BJ (cell line): ENCODE measurements around the gene MGAT4C. TPM values are rescaled to one million over a fixed set of nuclear protein-coding genes. Genes with fewer than 3 reads are reported as not detected.

Source experiments
- CTCF ChIA-PET: fragments of 350-600 bp; formaldehyde crosslinking; extraction: SDS; loops from one replicate; lab custom pipeline; 2021; ENCODE audit warnings: antibody characterized with exemption, inconsistent platforms; lab: Yijun Ruan, JAX
- POLR2A ChIA-PET: fragments of 300-600 bp; sonication (Branson Sonifier 250); formaldehyde crosslinking; extraction: SDS; loops from one replicate; lab custom pipeline; 2021; ENCODE audit warnings: antibody characterized with exemption; lab: Charles Lee
- DNase-seq: peaks from one replicate; pipeline ENCODE4 v3.0.0-alpha.2; 2011; ENCODE audit warnings: low read depth
- H3K27me3 ChIP-seq: 2 replicates; pipeline ENCODE4 v1.6.0; 2011; ENCODE audit warnings: low read length; ENCODE audit not compliant: control insufficient read depth, insufficient read depth
- H3K36me3 ChIP-seq: 2 replicates; pipeline ENCODE4 v1.5.1; 2011; ENCODE audit warnings: low read length; ENCODE audit not compliant: control insufficient read depth, insufficient read depth
- H3K4me3 ChIP-seq: 2 replicates; pipeline ENCODE4 v1.5.1; 2011; ENCODE audit warnings: low read depth, mild to moderate bottlenecking, control low read depth, low read length
- polyA plus RNA-seq: library from polyadenylated mRNA; depleted of rRNA; stranded (reverse); fragments of >200 nt; gene quantifications from 2 replicates; pipeline ENCODE4 v1.2.3, GENCODE V29; 2011
- TF ChIP-seq, protein P1 (sequence below): IDR thresholded peaks from 2 replicates; pipeline ENCODE4 v1.5.1; 2011; ENCODE audit warnings: low read depth, mild to moderate bottlenecking, control low read depth, inconsistent platforms, low read length, moderate library complexity; ENCODE audit not compliant: insufficient read depth

The MGAT4C gene
- polyA plus RNA-seq, 1 experiment: not detected

DNA sequence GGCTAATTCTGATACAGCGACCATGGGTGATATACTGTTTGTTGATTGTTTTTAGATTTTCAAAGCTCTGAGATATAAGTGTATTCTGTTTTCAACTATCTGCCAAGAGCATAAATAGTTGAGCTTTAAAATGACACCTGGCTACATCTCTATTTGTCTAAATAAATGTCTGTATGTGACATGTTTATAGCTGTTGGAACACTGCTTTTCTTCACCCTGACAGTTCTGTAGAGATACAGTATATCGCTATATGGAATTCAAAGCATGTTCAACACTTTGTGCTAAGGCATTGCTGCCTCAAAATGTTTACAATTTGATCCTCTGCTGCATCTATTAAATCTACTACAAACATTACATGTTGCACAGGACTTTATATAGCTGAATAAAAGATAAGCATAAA is 27.4 kb upstream of the MGAT4C start:
- POLR2A ChIA-PET: no interaction called here
- Histone ChIP-seq H3K4me3 (no peak overlapping the region), H3K27me3 (no peaks in the 10 kb centered on the region), H3K36me3 (no peaks in the 10 kb centered on the region)
- CTCF ChIA-PET: no interaction called here
- TF ChIP-seq, protein P1, sequence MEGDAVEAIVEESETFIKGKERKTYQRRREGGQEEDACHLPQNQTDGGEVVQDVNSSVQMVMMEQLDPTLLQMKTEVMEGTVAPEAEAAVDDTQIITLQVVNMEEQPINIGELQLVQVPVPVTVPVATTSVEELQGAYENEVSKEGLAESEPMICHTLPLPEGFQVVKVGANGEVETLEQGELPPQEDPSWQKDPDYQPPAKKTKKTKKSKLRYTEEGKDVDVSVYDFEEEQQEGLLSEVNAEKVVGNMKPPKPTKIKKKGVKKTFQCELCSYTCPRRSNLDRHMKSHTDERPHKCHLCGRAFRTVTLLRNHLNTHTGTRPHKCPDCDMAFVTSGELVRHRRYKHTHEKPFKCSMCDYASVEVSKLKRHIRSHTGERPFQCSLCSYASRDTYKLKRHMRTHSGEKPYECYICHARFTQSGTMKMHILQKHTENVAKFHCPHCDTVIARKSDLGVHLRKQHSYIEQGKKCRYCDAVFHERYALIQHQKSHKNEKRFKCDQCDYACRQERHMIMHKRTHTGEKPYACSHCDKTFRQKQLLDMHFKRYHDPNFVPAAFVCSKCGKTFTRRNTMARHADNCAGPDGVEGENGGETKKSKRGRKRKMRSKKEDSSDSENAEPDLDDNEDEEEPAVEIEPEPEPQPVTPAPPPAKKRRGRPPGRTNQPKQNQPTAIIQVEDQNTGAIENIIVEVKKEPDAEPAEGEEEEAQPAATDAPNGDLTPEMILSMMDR: no peak
- DNase-seq: no peak

DNA sequence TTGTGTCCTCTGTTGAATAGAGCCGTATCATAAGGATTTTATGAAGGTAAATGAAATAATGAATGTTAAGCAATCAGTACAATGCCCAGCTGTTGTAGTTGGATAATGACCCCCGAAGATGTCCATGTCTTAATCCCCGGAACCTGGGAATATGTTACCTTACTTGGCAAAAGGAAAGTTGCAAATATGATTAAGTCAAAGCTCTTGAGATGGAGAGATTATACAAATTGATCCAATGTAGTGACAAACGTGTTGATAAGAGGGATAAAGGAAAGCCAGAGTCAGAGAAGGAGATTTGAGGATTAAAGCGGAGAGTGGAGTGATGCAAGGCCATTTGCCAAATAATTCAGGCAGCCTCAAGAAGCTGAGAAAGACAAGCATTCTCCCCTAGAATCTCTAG is 19.2 kb upstream of the MGAT4C start:
- no peak for DNase-seq
- ChIA-PET POLR2A (no interaction called here), CTCF (no interaction called here)
- H3K36me3 ChIP-seq: no peaks in the 10 kb centered on the region
- TF ChIP-seq, protein P1: no peak
- no peaks in the 10 kb centered on the region for H3K27me3 ChIP-seq
- no peak overlapping the region for H3K4me3 ChIP-seq

DNA sequence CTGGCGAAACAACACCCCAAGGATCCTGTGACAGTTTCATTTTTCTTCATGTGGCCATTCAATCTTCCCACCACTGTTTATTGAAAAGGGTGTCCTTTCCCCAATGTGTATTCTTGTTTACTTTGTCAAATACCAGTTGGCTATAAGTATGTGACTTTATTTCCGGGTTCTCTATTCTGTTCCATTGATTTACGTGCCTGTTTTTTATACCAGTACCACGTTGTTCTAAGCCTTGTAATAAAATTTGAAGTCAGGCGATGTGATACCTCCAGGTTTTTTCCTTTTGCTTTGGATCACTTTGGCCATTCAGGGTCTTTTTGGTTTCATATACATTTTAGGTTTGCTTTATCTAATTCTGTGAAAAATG is 9.1 kb upstream of the MGAT4C start:
- TF ChIP-seq, protein P1: no peak
- no peak for DNase-seq
- POLR2A ChIA-PET: no interaction called here
- no peaks in the 10 kb centered on the region for H3K27me3 ChIP-seq
- no peak overlapping the region for H3K4me3 ChIP-seq
- CTCF ChIA-PET: interaction anchor here (0.7 kb wide), 1 partner anchor 160 kb away, joined by 3 read pairs; no protein-coding TSS in a partner anchor
- no peaks in the 10 kb centered on the region for H3K36me3 ChIP-seq

DNA sequence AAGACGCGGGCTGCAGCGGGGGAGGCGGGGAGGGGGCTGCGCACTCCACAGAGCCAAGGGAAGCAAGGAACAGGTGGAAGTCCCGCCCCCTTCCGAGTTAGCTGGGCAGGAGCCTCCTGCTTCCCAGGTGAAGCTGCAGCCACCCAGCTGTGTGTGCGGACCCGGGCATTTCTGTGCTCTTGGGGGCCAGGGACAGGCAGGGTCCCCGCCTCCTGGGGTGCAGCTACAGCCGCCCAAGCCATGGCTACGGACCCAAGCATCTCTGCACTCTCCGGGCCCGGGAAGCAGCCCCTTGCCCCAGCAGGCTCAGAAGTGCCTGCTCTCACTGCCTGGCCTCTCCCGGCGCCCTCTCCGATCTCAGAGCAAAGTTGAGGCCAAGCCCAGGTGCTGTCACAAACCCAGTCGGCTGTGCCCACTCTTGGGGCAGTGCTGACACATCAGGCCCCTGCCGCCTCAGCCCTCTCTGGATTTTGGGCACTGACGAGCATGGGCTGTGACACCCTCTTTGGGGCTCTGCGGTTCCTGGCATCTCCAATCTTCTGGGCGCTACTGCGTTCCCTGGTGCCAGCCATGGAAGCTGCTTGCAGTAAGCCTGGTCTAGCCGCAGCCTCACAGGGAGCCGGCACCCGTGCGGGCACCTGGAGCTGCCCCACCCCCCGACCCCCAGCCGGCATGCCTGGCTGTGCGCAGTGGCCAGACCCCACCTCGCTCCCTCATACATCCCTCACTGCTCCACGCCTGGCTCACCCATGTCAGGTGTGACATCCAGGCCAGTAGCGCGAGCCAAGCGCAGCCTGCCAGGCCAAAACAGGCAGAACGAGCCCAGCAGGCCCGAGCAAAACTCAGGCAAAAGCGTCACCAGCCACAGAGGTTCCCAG is 8.5 kb upstream of the MGAT4C start:
- Histone ChIP-seq H3K36me3 (no peaks in the 10 kb centered on the region), H3K4me3 (no peak overlapping the region), H3K27me3 (no peaks in the 10 kb centered on the region)
- TF ChIP-seq, protein P1: no peak
- ChIA-PET CTCF (no interaction called here), POLR2A (no interaction called here)
- DNase-seq: no peak

DNA sequence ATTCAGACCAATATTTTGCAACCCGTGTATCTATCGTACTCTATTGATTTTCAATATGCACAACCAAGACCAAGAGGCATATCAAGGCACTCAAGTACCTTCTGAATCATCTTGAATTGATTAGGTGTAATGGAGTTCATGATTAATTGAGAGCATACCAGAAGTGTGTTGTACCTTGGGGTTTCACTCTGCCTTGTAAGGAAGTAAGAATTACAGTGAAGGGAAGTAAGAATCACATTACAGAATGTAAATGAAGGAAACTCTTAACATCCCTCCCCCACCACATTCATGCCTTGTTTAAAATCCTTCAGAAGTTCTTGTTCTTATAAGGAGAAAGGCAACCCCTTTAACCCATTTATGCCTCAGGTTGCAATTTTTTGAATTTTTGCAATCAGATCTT is 5.4 kb upstream of the MGAT4C start:
- DNase-seq: no peak
- CTCF ChIA-PET: no interaction called here
- no peaks in the 10 kb centered on the region for H3K36me3 ChIP-seq
- TF ChIP-seq, protein P1: no peak
- no peak overlapping the region for H3K4me3 ChIP-seq
- POLR2A ChIA-PET: no interaction called here
- H3K27me3 ChIP-seq: no peaks in the 10 kb centered on the region
